ENCODE data around the gene ZNF3.

DNA sequence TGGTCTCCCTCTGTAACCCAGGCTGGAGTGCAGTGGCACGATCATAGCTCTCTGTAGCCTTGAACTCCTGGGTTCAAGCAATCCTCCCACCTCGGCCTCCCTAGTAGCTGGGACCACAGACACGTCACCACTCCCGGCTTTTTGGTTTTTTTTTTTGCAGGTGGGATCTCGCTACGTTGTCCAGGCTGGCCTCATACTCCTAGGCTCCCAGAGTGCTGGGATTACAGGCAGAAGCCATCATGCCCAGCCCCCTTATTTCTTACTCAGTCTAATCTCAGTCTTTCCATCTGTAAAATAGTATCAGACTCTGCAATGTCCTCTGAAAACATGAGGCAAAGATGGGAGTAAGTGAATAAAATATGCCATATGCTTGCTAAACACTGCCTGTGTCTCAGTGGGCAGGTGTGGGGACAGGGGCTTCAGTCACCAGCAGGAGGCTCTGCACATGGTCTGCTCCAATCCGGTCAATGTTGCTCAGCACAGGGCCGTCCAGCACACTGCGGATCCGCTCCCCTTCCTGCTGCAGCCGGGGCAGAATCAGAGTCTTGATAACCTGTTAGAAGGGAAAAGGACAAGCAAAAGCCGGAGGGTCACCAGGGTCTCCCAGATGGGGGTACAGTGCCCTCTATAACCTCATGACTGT, 28.1 kb upstream of the ZNF3 start:
- TF ChIP-seq, protein P1, sequence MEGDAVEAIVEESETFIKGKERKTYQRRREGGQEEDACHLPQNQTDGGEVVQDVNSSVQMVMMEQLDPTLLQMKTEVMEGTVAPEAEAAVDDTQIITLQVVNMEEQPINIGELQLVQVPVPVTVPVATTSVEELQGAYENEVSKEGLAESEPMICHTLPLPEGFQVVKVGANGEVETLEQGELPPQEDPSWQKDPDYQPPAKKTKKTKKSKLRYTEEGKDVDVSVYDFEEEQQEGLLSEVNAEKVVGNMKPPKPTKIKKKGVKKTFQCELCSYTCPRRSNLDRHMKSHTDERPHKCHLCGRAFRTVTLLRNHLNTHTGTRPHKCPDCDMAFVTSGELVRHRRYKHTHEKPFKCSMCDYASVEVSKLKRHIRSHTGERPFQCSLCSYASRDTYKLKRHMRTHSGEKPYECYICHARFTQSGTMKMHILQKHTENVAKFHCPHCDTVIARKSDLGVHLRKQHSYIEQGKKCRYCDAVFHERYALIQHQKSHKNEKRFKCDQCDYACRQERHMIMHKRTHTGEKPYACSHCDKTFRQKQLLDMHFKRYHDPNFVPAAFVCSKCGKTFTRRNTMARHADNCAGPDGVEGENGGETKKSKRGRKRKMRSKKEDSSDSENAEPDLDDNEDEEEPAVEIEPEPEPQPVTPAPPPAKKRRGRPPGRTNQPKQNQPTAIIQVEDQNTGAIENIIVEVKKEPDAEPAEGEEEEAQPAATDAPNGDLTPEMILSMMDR (IDR thresholded peaks at IDR 0.05), result no peak
- TF ChIP-seq POLR2A (IDR thresholded peaks at IDR 0.05), result no peak
